HepG2 (cell line): Measurements from ENCODE around the gene TMEM184B. TPM values are rescaled to one million over a fixed set of nuclear protein-coding genes. Genes with fewer than 3 reads are reported as not detected.

Source experiments
- ARID4A ChIP-seq: sonication (generic); formaldehyde crosslinking; IDR thresholded peaks from 2 replicates; pipeline ENCODE4 v1.5.0; 2020; ENCODE audit warnings: mild to moderate bottlenecking, missing genetic modification reagents, borderline replicate concordance
- CHD2 ChIP-seq: IDR thresholded peaks from 2 replicates; pipeline ENCODE4 v1.6.1; 2011; ENCODE audit warnings: low read depth, low read length, improper control_type of control experiment
- GZF1 ChIP-seq: sonication (generic); formaldehyde crosslinking; IDR thresholded peaks from 2 replicates; pipeline ENCODE4 v1.5.1; 2020; ENCODE audit warnings: mild to moderate bottlenecking, missing genetic modification reagents
- HDAC1 ChIP-seq: sonication (generic); formaldehyde crosslinking; IDR thresholded peaks from 2 replicates; pipeline ENCODE4 v1.5.1; 2020; ENCODE audit warnings: mild to moderate bottlenecking, missing genetic modification reagents
- KDM2A ChIP-seq: sonication (generic); formaldehyde crosslinking; IDR thresholded peaks from 2 replicates; pipeline ENCODE4 v1.4.0; 2020; ENCODE audit warnings: low read depth, missing genetic modification reagents, borderline replicate concordance
- KLF16 ChIP-seq, 2 experiments: sonication (generic) in 1 of 2; formaldehyde crosslinking in 1 of 2; IDR thresholded peaks; 2 replicates each; pipeline versions ENCODE4 v1.6.1 to v1.8.0; 2016 to 2023; ENCODE audit warnings: missing genetic modification reagents in 2 of 2, missing compliant biosample characterization in 1 of 2
- SAP130 ChIP-seq: IDR thresholded peaks from 2 replicates; pipeline ENCODE4 v1.6.1; 2016; ENCODE audit warnings: low read depth
- SIN3A ChIP-seq: IDR thresholded peaks from 2 replicates; pipeline ENCODE4 v1.6.1; 2011; ENCODE audit warnings: low read depth, mild to moderate bottlenecking, control low read depth, low read length, borderline replicate concordance
- SMC3 ChIP-seq: IDR thresholded peaks from 2 replicates; pipeline ENCODE4 v1.6.1; 2011; ENCODE audit warnings: low read length, improper control_type of control experiment
- TARDBP ChIP-seq: sonication (generic); formaldehyde crosslinking; IDR thresholded peaks from 2 replicates; pipeline ENCODE4 v1.8.0; 2022; ENCODE audit warnings: mild to moderate bottlenecking, missing genetic modification reagents
- THRA ChIP-seq: sonication (generic); formaldehyde crosslinking; IDR thresholded peaks from 2 replicates; pipeline ENCODE4 v1.4.0; 2020; ENCODE audit warnings: missing genetic modification reagents, borderline replicate concordance
- YEATS2 ChIP-seq: sonication (generic); formaldehyde crosslinking; IDR thresholded peaks from 2 replicates; pipeline ENCODE4 v1.4.0; 2020; ENCODE audit warnings: missing genetic modification reagents, borderline replicate concordance
- ZBTB20 ChIP-seq: sonication (generic); formaldehyde crosslinking; IDR thresholded peaks from 2 replicates; pipeline ENCODE4 v1.8.1; 2023; ENCODE audit warnings: missing genetic modification reagents, low read depth, mild to moderate bottlenecking, borderline replicate concordance
- ZNF124 ChIP-seq: sonication (generic); formaldehyde crosslinking; IDR thresholded peaks from 2 replicates; pipeline ENCODE4 v1.4.0; 2020; ENCODE audit warnings: missing genetic modification reagents
- ZNF18 ChIP-seq: sonication (generic); formaldehyde crosslinking; IDR thresholded peaks from 2 replicates; pipeline ENCODE4 v1.8.0; 2022; ENCODE audit warnings: mild to moderate bottlenecking, missing genetic modification reagents; ENCODE audit not compliant: insufficient replicate concordance
- ZNF30 ChIP-seq: sonication (generic); formaldehyde crosslinking; IDR thresholded peaks from 2 replicates; pipeline ENCODE4 v1.5.0; 2020; ENCODE audit warnings: mild to moderate bottlenecking, missing genetic modification reagents
- ZNF556 ChIP-seq: sonication (generic); formaldehyde crosslinking; IDR thresholded peaks from 2 replicates; pipeline ENCODE4 v1.4.0; 2020; ENCODE audit warnings: mild to moderate bottlenecking, missing genetic modification reagents, borderline replicate concordance
- ZNF569 ChIP-seq: sonication (generic); formaldehyde crosslinking; IDR thresholded peaks from 2 replicates; pipeline ENCODE4 v1.5.0; 2020; ENCODE audit warnings: mild to moderate bottlenecking, missing genetic modification reagents, moderate library complexity, borderline replicate concordance
- ZNF710 ChIP-seq: sonication (generic); formaldehyde crosslinking; IDR thresholded peaks from 2 replicates; pipeline ENCODE4 v1.5.0; 2020; ENCODE audit warnings: mild to moderate bottlenecking, missing genetic modification reagents, borderline replicate concordance
- polyA plus RNA-seq, 8 experiments: library from polyadenylated mRNA; depleted of rRNA in 3 of 8; stranded (reverse) in 7 of 8; unstranded in 1 of 8; fragments of >200 nt; fragmentation: Illumina TruSeq in 4 of 8; extraction: Trizol in 4 of 8; gene quantifications; 2 replicates each; pipeline versions ENCODE4 v1.2.1 to v1.2.3, GENCODE V29; 2011 to 2016; ENCODE audit warnings: low read depth in 4 of 8, missing spikeins in 1 of 8, mixed read lengths in 1 of 8; ENCODE audit not compliant: insufficient read depth in 1 of 8
- total RNA-seq, 5 experiments: library from RNA; depleted of rRNA; stranded (reverse); fragments of >200 nt; fragmentation: Illumina TruSeq; extraction: Trizol; gene quantifications; 2 replicates each; pipeline ENCODE4 v1.2.3, GENCODE V29; 2016; ENCODE audit warnings: low read depth in 1 of 5

Gene TMEM184B
- total and polyA plus RNA-seq, 2 of the 13 experiments (the other 11 are each of a cell fraction or from before 2014, with no cell fraction given), result 15.9 to 16.0 TPM

- peak; percentile 58; the same call in 1 of the 2 replicates for TF ChIP-seq ARID4A (CRISPR knock-in tag)
- TF ChIP-seq ZNF569 (CRISPR knock-in tag), result peak; percentile 73; the same call in 1 of the 2 replicates
- no peak for TF ChIP-seq CHD2
- peak; percentile 63 for TF ChIP-seq SAP130 (CRISPR knock-in tag)
- 0 out of 4 replicates have a peak, but pooled peaks of 1 of the 2 experiments have one; percentile 59 for TF ChIP-seq KLF16 (CRISPR knock-in tag; IDR thresholded peaks at IDR 0.05)
- TF ChIP-seq ZNF556, result 0 out of 2 replicates have a peak, but pooled peaks have one; percentile 67
- peak; percentile 59; the same call in 1 of the 2 replicates for TF ChIP-seq ZBTB20 (CRISPR knock-in tag)
- peak; percentile 39; the same call in 1 of the 2 replicates for TF ChIP-seq GZF1 (CRISPR knock-in tag)
- 0 out of 2 replicates have a peak, but pooled peaks have one; percentile 48 for TF ChIP-seq ZNF124 (CRISPR knock-in tag)
- peak; percentile 56; the same call in 1 of the 2 replicates for TF ChIP-seq HDAC1 (CRISPR knock-in tag)
- peak; percentile 30; the same call in 1 of the 2 replicates for TF ChIP-seq THRA (CRISPR knock-in tag)
- 0 out of 2 replicates have a peak, but pooled peaks have one; percentile 23 for TF ChIP-seq YEATS2 (CRISPR knock-in tag)
- TF ChIP-seq KDM2A, result peak; percentile 65; the same call in 1 of the 2 replicates
- peak; percentile 50; the same call in 1 of the 2 replicates for TF ChIP-seq SIN3A
- TF ChIP-seq ZNF18 (CRISPR knock-in tag), result no peak
- peak; percentile 34; the same call in 1 of the 2 replicates for TF ChIP-seq ZNF710
- TF ChIP-seq SMC3, result peak; percentile 74
- TF ChIP-seq TARDBP, result 0 out of 2 replicates have a peak, but pooled peaks have one; percentile 30
- TF ChIP-seq ZNF30 (CRISPR knock-in tag), result no peak
Measured at GRCh38 chr22:38262051-38262795, 10.6 kb downstream of the TMEM184B start (continued).
